Measurements from ENCODE around the gene NDUFA3. TPM values are rescaled to one million over a fixed set of nuclear protein-coding genes. Genes with fewer than 3 reads are reported as not detected.

NDUFA3 gene
- polyA plus RNA-seq, 3 donors from 2014 or later: 367 to 704 (median 506) TPM

- peaks cover 2 to 6% (median 2%) of the 10 kb centered on the region in 3 donors for H3K27me3 Mint-ChIP-seq (ENCODE audit: low read depth in 3 of 3)
- H3K9me3 Mint-ChIP-seq: no peaks in the 10 kb centered on the region
- H3K27ac Mint-ChIP-seq: peak overlapping the region in 4 of 6 donors; percentile 2 to 70 (median 38)
- peaks cover 16 to 19% of the 10 kb centered on the region in 2 donors for H3K4me1 Mint-ChIP-seq
- H3K36me3 Mint-ChIP-seq: peaks cover 5 to 30% (median 14%) of the 10 kb centered on the region in 3 donors
- H3K4me3 Mint-ChIP-seq: no peak overlapping the region
- no peak for DNase-seq
Measured at GRCh38 chr19:54153731-54154326, 51.2 kb downstream of the NDUFA3 start.

DNA sequence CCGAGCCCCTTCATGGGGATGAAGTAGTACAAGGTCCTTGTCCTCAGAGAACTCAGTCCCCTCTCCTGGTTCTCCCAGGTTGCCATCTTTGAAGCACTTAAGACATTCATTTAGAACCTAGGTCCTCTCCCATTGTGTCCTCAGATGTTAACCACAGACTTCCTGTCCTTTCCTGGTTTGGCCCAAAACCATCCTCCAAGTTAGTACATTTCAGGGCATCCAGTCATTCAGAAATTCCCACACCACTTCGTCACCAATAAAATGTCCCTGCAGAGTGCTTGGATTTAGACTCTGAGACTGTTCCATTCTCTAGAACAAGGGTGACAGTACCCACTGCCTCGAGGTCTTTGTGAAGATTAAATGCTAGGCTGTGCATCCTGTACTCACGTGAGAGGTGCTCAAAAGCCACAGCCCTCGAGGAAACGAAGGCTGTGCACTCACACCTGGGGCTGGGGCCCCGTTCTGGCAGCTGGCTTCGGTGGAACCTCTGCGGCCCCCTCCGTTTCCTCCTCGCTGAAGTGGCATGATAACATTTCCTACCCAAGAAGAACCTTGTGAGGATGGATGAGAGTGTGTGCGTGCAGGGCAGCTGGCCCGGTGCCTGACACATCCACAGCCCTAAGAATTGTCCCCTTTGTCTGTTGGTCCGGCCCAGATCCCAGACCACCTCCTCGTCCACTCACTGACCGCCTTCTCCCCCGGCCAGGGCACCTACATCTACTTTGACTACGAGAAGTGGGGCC, 52.1 kb downstream of the NDUFA3 start:
- no peak overlapping the region for H3K4me3 Mint-ChIP-seq
- peaks cover 26 to 27% of the 10 kb centered on the region in 2 donors for H3K4me1 Mint-ChIP-seq
- no peak for DNase-seq
- H3K27ac Mint-ChIP-seq: peak overlapping the region in 2 of 6 donors; percentile 30 to 55
- H3K9me3 Mint-ChIP-seq: no peaks in the 10 kb centered on the region
- peaks cover 6 to 10% (median 6%) of the 10 kb centered on the region in 3 donors for H3K27me3 Mint-ChIP-seq (ENCODE audit: low read depth in 3 of 3)
- H3K36me3 Mint-ChIP-seq: peaks cover 4 to 28% (median 14%) of the 10 kb centered on the region in 3 donors

DNA sequence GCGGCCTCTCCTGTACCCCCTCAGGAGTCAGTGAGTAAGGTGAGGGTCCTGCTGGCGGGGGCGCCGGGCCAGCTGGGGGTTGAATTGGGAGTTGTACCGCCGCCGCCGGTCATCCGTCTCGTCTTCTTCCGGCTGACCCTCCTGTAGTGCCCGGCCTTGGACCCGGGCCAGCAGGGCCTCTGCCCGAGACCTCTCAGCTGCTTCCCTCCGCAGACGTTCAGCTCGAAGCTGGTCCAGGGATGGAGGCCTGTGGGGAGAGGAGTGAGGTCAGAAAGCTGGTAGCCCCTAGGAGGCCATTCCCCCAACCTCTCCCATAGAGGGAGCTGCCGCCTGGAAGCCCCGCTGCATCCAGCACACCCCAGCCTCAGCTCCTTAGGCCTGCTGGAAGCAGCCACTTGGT, 53.0 kb downstream of the NDUFA3 start:
- Mint-ChIP-seq H3K4me1 (peaks cover 35 to 37% of the 10 kb centered on the region in 2 donors), H3K36me3 (peaks cover 4 to 28% (median 14%) of the 10 kb centered on the region in 3 donors), H3K9me3 (no peaks in the 10 kb centered on the region), H3K4me3 (no peak overlapping the region), H3K27ac (no peak overlapping the region), H3K27me3 (ENCODE audit: low read depth in 3 of 3) (peaks cover 9 to 13% (median 11%) of the 10 kb centered on the region in 3 donors)
- DNase-seq: no peak

DNA sequence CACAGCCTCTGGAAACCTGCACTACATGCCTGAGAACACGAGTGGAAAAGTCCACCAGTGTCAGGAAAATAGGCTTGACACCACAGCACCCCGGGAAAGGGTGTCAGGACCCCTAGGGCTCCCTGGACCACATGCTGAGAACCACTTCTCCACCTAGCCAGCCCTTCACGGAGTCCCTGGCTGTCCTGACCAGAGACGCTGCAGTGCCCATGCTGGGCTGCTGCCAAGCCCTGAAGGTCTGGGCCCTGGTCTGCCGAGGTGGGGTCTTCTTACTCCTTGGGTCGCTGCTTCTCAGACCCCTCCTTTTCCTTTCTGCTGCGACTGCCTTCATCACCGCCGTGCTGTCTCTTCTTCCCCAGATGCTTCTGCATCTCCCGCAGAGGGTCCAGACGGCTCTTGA, 53.8 kb downstream of the NDUFA3 start:
- H3K4me1 Mint-ChIP-seq: peaks cover 38 to 41% of the 10 kb centered on the region in 2 donors
- no peak for DNase-seq
- peaks cover 11 to 13% (median 11%) of the 10 kb centered on the region in 3 donors for H3K27me3 Mint-ChIP-seq (ENCODE audit: low read depth in 3 of 3)
- H3K27ac Mint-ChIP-seq: peak overlapping the region in 1 of 6 donors; percentile 17
- H3K9me3 Mint-ChIP-seq: no peaks in the 10 kb centered on the region
- H3K36me3 Mint-ChIP-seq: peaks cover 4 to 28% (median 14%) of the 10 kb centered on the region in 3 donors
- H3K4me3 Mint-ChIP-seq: no peak overlapping the region

DNA sequence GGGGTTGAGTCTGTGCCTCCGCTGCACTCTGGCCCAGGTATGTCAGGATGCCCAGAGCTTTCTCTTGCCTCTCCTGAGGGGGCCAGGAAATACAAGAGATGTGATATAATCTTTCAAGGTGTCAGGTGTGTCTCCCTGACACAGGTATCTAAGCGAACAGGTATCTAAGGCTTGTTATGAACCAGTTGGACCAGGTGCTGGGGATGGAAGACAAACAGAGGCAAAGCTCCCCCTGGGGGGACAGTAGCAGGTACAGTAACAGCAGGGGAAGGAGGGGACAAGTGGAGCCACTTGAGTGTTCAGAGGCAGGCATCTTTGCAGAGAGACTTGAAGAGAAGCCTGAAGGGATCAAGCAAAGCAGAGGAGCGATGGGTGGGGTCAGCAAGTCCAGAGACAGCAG, 54.3 kb downstream of the NDUFA3 start:
- no peak for DNase-seq
- no peaks in the 10 kb centered on the region for H3K9me3 Mint-ChIP-seq
- H3K27ac Mint-ChIP-seq: peak overlapping the region in 4 of 6 donors; percentile 14 to 87 (median 56)
- peaks cover 11 to 13% (median 11%) of the 10 kb centered on the region in 3 donors for H3K27me3 Mint-ChIP-seq (ENCODE audit: low read depth in 3 of 3)
- H3K4me3 Mint-ChIP-seq: peak overlapping the region; percentile 31 to 62 (median 60)
- H3K4me1 Mint-ChIP-seq: peaks cover 42 to 44% of the 10 kb centered on the region in 2 donors
- peaks cover 4 to 25% (median 14%) of the 10 kb centered on the region in 3 donors for H3K36me3 Mint-ChIP-seq

Other genes with a start within 250 kb of the NDUFA3 start
- gene MYADM, start 235.0 kb upstream of the NDUFA3 start, polyA plus RNA-seq: 10 to 100 TPM; 20.1 to 40.5 (median 34.0) TPM
- not detected for gene PRKCG, start 220.7 kb upstream of the NDUFA3 start, polyA plus RNA-seq
- gene CACNG7, start 193.6 kb upstream of the NDUFA3 start, polyA plus RNA-seq: not detected
- gene CACNG8, start 139.9 kb upstream of the NDUFA3 start, polyA plus RNA-seq: not detected
- gene CACNG6, start 111.2 kb upstream of the NDUFA3 start, polyA plus RNA-seq: not detected
- 1 to 10 TPM in 1 of 3 donors, not detected in 2; 1.1 TPM for gene VSTM1, start 39.0 kb upstream of the NDUFA3 start, polyA plus RNA-seq
- not detected for gene TARM1, start 21.5 kb upstream of the NDUFA3 start, polyA plus RNA-seq
- gene OSCAR, start 2.1 kb upstream of the NDUFA3 start, polyA plus RNA-seq: under 1 TPM in 2 of 3 donors, not detected in 1; 0.33 to 0.82 TPM
- 10 to 100 TPM; 20.1 to 26.4 (median 20.6) TPM for gene TFPT, start 12.8 kb downstream of the NDUFA3 start, polyA plus RNA-seq
- 10 to 100 TPM; 61.0 to 81.0 (median 72.7) TPM for gene PRPF31, start 12.9 kb downstream of the NDUFA3 start, polyA plus RNA-seq
- 10 to 100 TPM in 1 of 3 donors, 1 to 10 TPM in 2; 2.8 to 13.3 (median 4.0) TPM for gene CNOT3, start 34.9 kb downstream of the NDUFA3 start, polyA plus RNA-seq
- 10 to 100 TPM in 2 of 3 donors, 1 to 10 TPM in 1; 2.6 to 14.0 (median 13.5) TPM for gene LENG1, start 56.9 kb downstream of the NDUFA3 start, polyA plus RNA-seq
- gene TMC4, start 70.3 kb downstream of the NDUFA3 start, polyA plus RNA-seq: 1 to 10 TPM in 2 of 3 donors, under 1 TPM in 1; 0.93 to 3.3 (median 1.5) TPM
- gene MBOAT7, start 86.7 kb downstream of the NDUFA3 start, polyA plus RNA-seq: 10 to 100 TPM in 2 of 3 donors, 1 to 10 TPM in 1; 8.8 to 17.8 (median 15.7) TPM
- gene TSEN34, start 88.5 kb downstream of the NDUFA3 start, polyA plus RNA-seq: 10 to 100 TPM; 26.6 to 36.4 (median 34.0) TPM
- gene RPS9, start 98.0 kb downstream of the NDUFA3 start, polyA plus RNA-seq: 1,000 to 10,000 TPM in 1 of 3 donors, 100 to 1,000 TPM in 2; 436 to 1,067 (median 492) TPM
- gene LILRB3, start 120.2 kb downstream of the NDUFA3 start, polyA plus RNA-seq: 1 to 10 TPM in 1 of 3 donors, under 1 TPM in 2; 0.21 to 2.7 (median 0.59) TPM
- gene LILRA6, start 139.9 kb downstream of the NDUFA3 start, polyA plus RNA-seq: under 1 TPM; 0.33 to 0.53 (median 0.39) TPM
- gene LILRB5, start 154.4 kb downstream of the NDUFA3 start, polyA plus RNA-seq: not detected
- under 1 TPM; 0.14 to 0.81 (median 0.31) TPM for gene LILRB2, start 178.3 kb downstream of the NDUFA3 start, polyA plus RNA-seq
- gene LILRA5, start 210.3 kb downstream of the NDUFA3 start, polyA plus RNA-seq: 1 to 10 TPM in 1 of 3 donors, under 1 TPM in 1, not detected in 1; 0.28 to 1.6 TPM
- gene LILRA4, start 236.3 kb downstream of the NDUFA3 start, polyA plus RNA-seq: 1 to 10 TPM; 2.3 to 6.6 (median 2.8) TPM

All from immature natural killer cell (primary cell).